HG03064 (cell line): ENCODE results near the gene HSDL2.

Source experiments
- ATAC-seq: cut with Tn5 transposase; IDR thresholded peaks from one replicate; pipeline ENCODE4 v1.9.1; 2021; ENCODE audit warnings: low read depth; ENCODE audit not compliant: unreplicated experiment

Gene HSDL2

GRCh38 chr9:112443636-112444035 lies 63.7 kb downstream of the HSDL2 start:
- no peak for ATAC-seq

GRCh38 chr9:112445196-112445595 lies 65.3 kb downstream of the HSDL2 start:
- no peak for ATAC-seq

GRCh38 chr9:112446080-112446479 lies 66.2 kb downstream of the HSDL2 start:
- no peak for ATAC-seq

- no peak for ATAC-seq
Observed at GRCh38 chr9:112446526-112446925, 66.6 kb downstream of the HSDL2 start.

GRCh38 chr9:112447283-112447761 lies 67.4 kb downstream of the HSDL2 start:
- ATAC-seq: no peak

- no peak for ATAC-seq
Observed at GRCh38 chr9:112462855-112463254, 82.9 kb downstream of the HSDL2 start.

GRCh38 chr9:112465352-112465751 lies 85.4 kb downstream of the HSDL2 start:
- no peak for ATAC-seq

GRCh38 chr9:112472996-112473395 lies 93.1 kb downstream of the HSDL2 start:
- ATAC-seq: no peak

GRCh38 chr9:112473986-112474385 lies 94.1 kb downstream of the HSDL2 start:
- no peak for ATAC-seq

GRCh38 chr9:112475318-112475717 lies 95.4 kb downstream of the HSDL2 start:
- no peak for ATAC-seq

GRCh38 chr9:112477330-112477729 lies 97.4 kb downstream of the HSDL2 start:
- no peak for ATAC-seq

GRCh38 chr9:112479221-112479620 lies 99.3 kb downstream of the HSDL2 start:
- ATAC-seq: no peak

- ATAC-seq: no peak
Observed at GRCh38 chr9:112484607-112485006, 104.7 kb downstream of the HSDL2 start.

GRCh38 chr9:112485574-112485973 lies 105.7 kb downstream of the HSDL2 start:
- ATAC-seq: no peak

- peak; percentile 86 for ATAC-seq
Observed at GRCh38 chr9:112486221-112487007, 106.5 kb downstream of the HSDL2 start, which contains the start of gene KIAA1958. TSS of gene KIAA1958 (plus strand) at chr9:112486827. CDS start at chr9:112574081, 87,254 bp downstream.

- peak; percentile 41 for ATAC-seq
Observed at GRCh38 chr9:112487008-112487798, 107.3 kb downstream of the HSDL2 start.

GRCh38 chr9:112487799-112488340 lies 108.0 kb downstream of the HSDL2 start:
- ATAC-seq: no peak

- ATAC-seq: no peak
Observed at GRCh38 chr9:112489039-112489546, 109.2 kb downstream of the HSDL2 start.

- ATAC-seq: no peak
Observed at GRCh38 chr9:112489876-112490666, 110.2 kb downstream of the HSDL2 start.
